Raji (cell line): ENCODE measurements around the gene STARD8.

Experiments used
- POLR2A ChIP-seq: IDR thresholded peaks from 2 replicates; pipeline ENCODE4 v1.6.1; 2011; ENCODE audit warnings: low read depth, low read length, control low read depth; ENCODE audit not compliant: insufficient read depth

STARD8 gene

GRCh38 chrX:68681443-68681941 lies 34.0 kb downstream of the STARD8 start:
- no peak for TF ChIP-seq POLR2A

GRCh38 chrX:68682790-68683189 lies 35.3 kb downstream of the STARD8 start:
- TF ChIP-seq POLR2A = no peak

- no peak for TF ChIP-seq POLR2A
Observed at GRCh38 chrX:68683580-68683979, 36.1 kb downstream of the STARD8 start.

DNA sequence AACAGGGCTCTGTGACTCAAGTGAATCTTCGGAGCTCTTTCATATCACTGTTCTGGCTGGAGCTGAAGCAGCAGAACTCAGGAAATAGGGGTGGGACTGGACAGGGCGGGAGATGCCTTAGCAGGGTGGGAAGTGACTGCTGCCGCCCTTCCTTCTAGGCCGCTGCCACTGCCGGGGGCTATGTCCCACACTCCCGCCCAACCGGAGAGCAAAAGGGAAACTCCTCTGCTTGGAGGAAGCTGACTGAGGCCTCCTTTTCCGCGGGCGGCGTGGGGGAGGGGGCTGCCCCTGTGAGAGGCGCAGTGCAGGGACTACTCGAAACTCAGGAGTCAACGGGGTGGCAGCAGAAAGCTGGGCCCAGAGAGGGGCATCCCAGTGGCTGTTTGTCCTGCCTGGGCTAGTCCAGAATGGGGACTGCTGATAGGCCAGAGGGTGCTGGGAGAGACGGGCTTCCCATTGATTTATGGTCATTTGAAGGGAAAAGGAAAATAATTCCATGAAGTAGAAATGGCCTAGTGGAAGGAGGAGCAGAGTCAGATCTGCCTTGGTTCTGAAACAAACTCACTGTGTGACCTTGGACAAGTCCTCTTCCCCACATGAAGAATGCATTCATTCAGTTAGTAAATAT lies 36.9 kb downstream of the STARD8 start:
- no peak for TF ChIP-seq POLR2A

DNA sequence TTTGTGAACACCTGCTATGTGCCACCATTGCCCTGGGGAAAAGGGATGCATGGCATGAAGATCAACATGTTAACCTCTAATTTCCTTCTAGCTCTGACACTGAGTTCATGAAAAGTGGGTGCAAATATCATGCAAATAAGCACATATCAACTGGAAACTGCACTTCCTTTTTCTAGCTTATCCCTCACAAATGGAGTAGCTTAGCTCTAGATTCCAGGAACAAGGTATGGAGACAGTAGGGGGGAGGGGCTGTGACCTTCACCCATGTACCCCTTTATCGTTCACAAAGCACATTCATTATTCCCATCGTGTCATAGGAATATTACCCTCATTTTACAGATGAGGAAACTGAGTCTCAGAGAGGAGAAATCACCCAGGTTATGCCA lies 37.4 kb downstream of the STARD8 start:
- no peak for TF ChIP-seq POLR2A

GRCh38 chrX:68685685-68686084 lies 38.2 kb downstream of the STARD8 start:
- no peak for TF ChIP-seq POLR2A

DNA sequence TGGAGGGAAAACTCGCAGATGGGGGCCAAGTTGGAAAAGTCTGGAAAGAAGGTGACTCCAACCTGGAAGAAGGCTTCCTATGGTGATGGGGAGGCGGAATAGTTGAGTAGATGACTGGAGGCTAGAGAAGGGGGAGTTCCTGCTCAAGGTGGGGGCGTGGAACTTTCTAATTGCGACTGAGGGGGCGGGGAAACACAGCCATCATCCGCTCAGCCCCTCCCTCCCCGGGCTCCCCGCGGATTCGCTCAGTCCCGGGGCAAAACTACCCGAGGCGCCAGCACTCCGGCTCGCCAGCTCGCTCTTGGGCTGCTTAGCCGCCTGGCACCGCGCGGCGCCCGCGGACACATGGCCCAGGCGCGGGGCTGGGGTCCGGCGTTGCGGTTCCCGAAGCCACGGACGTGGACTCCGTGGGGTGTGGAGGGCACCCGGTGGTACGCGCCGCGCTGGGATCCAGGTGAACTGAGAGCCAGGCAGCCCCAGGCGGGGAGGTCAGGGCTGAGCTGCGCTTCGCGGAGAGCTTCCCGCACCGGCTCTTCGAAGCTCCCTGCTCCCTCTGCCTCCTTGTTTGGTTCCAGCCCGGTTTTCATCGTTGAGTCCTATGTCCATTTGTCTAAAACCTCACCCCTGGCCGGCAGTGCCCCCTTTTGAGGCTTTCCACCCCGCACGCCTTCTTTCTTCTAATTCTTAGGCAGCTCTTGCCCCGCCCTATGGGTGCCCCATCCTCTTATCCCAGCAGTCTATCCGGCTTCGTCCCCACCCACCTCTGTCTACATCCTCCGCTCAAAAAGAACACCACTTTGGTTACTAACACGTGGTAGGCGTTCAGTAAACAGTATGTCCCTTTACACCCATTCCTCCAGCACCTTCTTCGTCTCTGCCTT lies 38.9 kb downstream of the STARD8 start:
- no peak for TF ChIP-seq POLR2A

DNA sequence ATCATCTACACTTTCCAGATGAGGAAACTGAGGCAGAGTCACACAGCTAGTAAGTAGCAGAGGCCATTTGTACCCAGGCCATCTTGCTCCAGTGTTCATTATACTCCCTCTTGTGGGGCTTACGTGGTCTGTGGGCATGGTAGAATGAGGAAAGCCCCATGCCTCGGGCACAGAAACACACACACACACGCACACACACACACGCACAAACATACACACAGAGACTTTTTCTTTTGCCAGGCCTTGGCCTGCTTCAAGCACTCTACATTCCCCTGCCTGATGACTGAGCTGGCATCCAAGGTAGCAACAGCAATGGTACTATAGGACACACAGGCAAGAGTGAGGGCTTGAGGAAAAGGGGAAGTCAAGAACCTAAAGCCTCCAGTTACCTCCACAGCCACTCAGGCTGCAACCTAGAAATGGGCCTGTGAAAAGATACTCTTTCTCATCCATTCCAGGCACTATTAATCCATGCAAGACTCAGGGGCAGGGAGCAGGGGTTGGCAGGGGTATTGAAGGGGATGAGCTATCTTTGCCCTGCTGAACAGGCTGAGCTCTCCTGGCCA lies 43.6 kb downstream of the STARD8 start:
- TF ChIP-seq POLR2A = no peak

- no peak for TF ChIP-seq POLR2A
Observed at GRCh38 chrX:68691921-68692320, 44.5 kb downstream of the STARD8 start.

- no peak for TF ChIP-seq POLR2A
Observed at GRCh38 chrX:68692651-68693050, 45.2 kb downstream of the STARD8 start.

DNA sequence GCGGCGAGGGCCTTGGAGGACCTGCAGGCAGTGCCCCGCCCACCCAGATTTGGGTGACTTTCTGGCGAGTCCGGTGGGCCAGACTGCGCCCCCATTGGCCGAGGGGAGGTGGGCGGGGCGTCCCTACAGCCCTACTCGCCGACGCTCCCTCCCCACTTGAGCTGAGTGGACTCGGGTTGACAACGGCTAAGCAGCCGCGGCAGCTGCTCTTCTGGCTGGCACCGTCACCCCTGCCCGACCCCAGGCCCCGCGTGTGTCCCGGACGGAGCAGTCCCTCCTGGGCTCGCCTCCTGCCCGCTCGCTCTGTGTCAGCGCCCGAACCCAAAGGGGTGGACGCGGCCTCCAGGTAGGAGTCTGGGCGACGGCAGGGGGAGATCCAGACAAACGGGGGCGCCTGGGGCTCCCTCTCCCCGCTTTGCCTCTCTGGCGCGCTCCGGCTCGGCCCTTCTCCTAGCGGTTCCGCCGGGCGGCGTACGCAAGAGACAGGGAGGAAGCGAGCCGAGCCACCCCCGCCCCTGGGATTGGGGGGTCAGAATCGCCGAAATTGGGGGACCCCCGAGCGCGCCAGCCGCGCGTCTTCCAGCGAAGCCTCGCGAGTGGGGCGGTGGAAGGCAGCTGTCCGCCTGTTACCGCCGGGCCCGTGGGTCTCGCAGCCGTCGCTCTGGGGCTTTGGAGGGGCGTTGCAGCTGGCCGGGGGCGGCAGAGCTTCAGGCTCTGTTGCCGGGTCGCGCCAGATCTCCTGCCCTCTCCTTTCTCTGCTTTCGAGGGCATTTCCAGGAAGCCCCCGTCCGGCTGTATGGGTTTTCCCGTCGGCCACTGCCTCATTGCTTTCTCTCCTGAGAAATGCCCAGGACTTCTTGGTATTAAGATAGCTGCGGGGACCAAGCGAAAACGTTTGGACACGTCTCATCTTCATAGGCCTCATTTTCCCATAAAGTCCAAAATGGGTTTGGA lies 46.3 kb downstream of the STARD8 start:
- TF ChIP-seq POLR2A = no peak

- no peak for TF ChIP-seq POLR2A
Observed at GRCh38 chrX:68694435-68695205, 47.2 kb downstream of the STARD8 start.

DNA sequence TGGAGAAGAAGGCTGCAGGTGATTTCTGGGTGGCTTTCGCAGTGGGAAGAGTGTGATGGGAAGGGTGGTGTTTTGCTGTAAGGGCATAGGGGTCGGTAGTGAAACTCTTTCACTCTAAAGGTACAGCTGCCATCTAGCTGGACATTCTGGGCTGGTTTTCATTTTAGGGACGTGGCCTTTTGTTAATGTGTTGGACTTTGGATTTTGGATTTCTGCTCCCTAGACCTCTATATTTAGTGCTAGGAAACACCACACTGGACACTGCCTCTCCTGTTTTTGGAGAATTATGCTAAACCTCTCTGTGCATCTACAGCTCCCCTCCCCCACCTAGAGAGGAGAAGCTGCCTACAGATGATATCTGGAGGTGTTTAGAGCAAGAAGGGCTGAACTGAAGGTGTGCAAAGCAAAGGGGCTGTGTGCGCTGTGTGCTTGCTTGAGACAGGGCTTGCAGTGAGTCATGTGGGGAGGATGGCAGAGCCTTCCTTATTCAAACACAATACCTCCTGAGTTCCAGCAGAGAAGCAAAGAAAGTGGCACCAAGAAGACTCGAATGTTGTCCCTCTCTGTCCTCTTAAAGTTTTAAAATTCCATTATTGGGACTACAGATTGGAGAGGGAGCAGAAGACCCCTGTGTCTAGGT lies 47.9 kb downstream of the STARD8 start:
- TF ChIP-seq POLR2A = no peak

GRCh38 chrX:68696267-68696990 lies 49.0 kb downstream of the STARD8 start:
- TF ChIP-seq POLR2A = no peak

DNA sequence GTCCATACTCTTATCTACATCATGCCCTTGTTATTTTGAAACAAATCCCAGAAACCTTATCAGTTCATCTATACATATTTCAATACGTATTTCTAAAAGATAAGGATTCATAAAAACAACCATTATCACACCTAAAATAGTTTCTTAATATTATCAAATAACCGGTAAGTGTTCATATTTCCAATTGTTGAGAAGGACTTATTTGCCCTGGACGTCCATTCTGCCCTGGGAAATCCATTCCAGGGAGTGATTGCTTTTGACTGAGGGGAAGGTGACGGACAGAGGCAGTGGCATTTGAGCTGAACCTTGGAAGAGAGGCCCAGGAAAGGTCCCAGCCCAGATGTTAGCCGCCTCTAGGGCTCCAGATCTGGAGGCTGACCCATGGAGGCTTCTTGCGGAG lies 49.6 kb downstream of the STARD8 start:
- no peak for TF ChIP-seq POLR2A
